Neural cell (in vitro differentiated cells): ENCODE data around the gene SLC17A1. TPM values are rescaled to one million over a fixed set of nuclear protein-coding genes. Genes with fewer than 3 reads are reported as not detected.

Experiments used
- H2AFZ ChIP-seq: fragments of 200-600, 300-800 bp; sonication (generic), shearing (Covaris generic); 2 replicates; pipeline ENCODE4 v1.6.0; 2014; ENCODE audit warnings: low read depth, mild to moderate bottlenecking, antibody characterized with exemption, low read length, moderate library complexity
- H3F3A ChIP-seq: fragments of 200-600 bp; shearing (Covaris generic); 2 replicates; pipeline ENCODE4 v1.6.1; 2016; ENCODE audit warnings: mild to moderate bottlenecking, moderate library complexity, mixed read lengths, antibody characterized with exemption, low read length; ENCODE audit not compliant: insufficient read depth, poor library complexity, severe bottlenecking
- H3K27ac ChIP-seq: fragments of 200-600, 300-800 bp; sonication (generic), shearing (Covaris generic); 2 replicates; pipeline ENCODE4 v1.5.1; 2014; ENCODE audit warnings: mild to moderate bottlenecking, low read length, moderate library complexity
- H3K27me3 ChIP-seq: fragments of 300-800, 200-600 bp; sonication (generic), shearing (Covaris generic); 2 replicates; pipeline ENCODE4 v1.6.0; 2014; ENCODE audit warnings: mild to moderate bottlenecking, low read depth, low read length, moderate library complexity; ENCODE audit not compliant: insufficient read depth
- H3K36me3 ChIP-seq: fragments of 300-800, 200-600 bp; sonication (generic), shearing (Covaris generic); 2 replicates; pipeline ENCODE4 v1.5.1; 2014; ENCODE audit warnings: mild to moderate bottlenecking, antibody characterized with exemption, low read length, moderate library complexity; ENCODE audit not compliant: insufficient read depth
- H3K4me2 ChIP-seq: fragments of 300-800, 200-600 bp; sonication (generic), shearing (Covaris generic); 2 replicates; pipeline ENCODE4 v1.6.0; 2014; ENCODE audit warnings: mild to moderate bottlenecking, low read length
- H3K4me3 ChIP-seq: fragments of 300-800, 200-600 bp; sonication (generic), shearing (Covaris generic); 2 replicates; pipeline ENCODE4 v1.5.1; 2014; ENCODE audit warnings: mild to moderate bottlenecking, low read length, moderate library complexity
- H3K79me2 ChIP-seq: fragments of 200-600 bp; shearing (Covaris generic); replicated peaks from 2 replicates; pipeline ENCODE4 v1.6.0; 2014; ENCODE audit warnings: mild to moderate bottlenecking, low read length, moderate library complexity; ENCODE audit not compliant: insufficient read depth
- H3K9ac ChIP-seq: fragments of 300-800, 200-600 bp; sonication (generic), shearing (Covaris generic); 2 replicates; pipeline ENCODE4 v1.6.1; 2016; ENCODE audit warnings: mild to moderate bottlenecking, low read length, mixed read lengths
- H3K9me2 ChIP-seq: fragments of 200-600 bp; shearing (Covaris generic); 2 replicates; pipeline ENCODE4 v1.6.1; 2016; ENCODE audit warnings: mild to moderate bottlenecking, low read length, mixed read lengths; ENCODE audit not compliant: insufficient read depth
- H3K9me3 ChIP-seq: fragments of 200-600, 300-800 bp; sonication (generic), shearing (Covaris generic); 2 replicates; pipeline ENCODE4 v1.6.1; 2016; ENCODE audit warnings: mild to moderate bottlenecking, mixed run types, low read length, moderate library complexity, mixed read lengths
- H4K20me1 ChIP-seq: fragments of 200-600 bp; shearing (Covaris generic); 2 replicates; pipeline ENCODE4 v1.6.1; 2016; ENCODE audit warnings: mild to moderate bottlenecking, mixed run types; ENCODE audit not compliant: insufficient read depth
- EP300 ChIP-seq: fragments of 450-650 bp; conservative IDR thresholded peaks from 2 replicates; pipeline ENCODE4 v1.6.1; 2014; ENCODE audit warnings: antibody characterized with exemption, mild to moderate bottlenecking, moderate library complexity; ENCODE audit not compliant: poor library complexity, severe bottlenecking
- EZH2 ChIP-seq: fragments of 200-600, 300-800 bp; shearing (Covaris generic), sonication (generic); IDR thresholded peaks from 2 replicates; pipeline ENCODE4 v1.6.1; 2014; ENCODE audit warnings: antibody characterized with exemption, low read length, borderline replicate concordance, mild to moderate bottlenecking; ENCODE audit not compliant: insufficient read depth, poor library complexity, severe bottlenecking
- MXI1 ChIP-seq: fragments of 450-650 bp; conservative IDR thresholded peaks from 2 replicates; pipeline ENCODE4 v1.6.1; 2014; ENCODE audit warnings: antibody characterized with exemption, mild to moderate bottlenecking; ENCODE audit not compliant: poor library complexity, severe bottlenecking
- POLR2AphosphoS5 ChIP-seq: IDR thresholded peaks from 2 replicates; pipeline ENCODE4 v1.6.1; 2012
- RAD21 ChIP-seq: fragments of 450-650 bp; conservative IDR thresholded peaks from 2 replicates; pipeline ENCODE4 v1.6.1; 2014; ENCODE audit warnings: antibody characterized with exemption, mild to moderate bottlenecking, moderate library complexity
- SMC3 ChIP-seq: fragments of 450-650 bp; conservative IDR thresholded peaks from 2 replicates; pipeline ENCODE4 v1.6.1; 2014; ENCODE audit warnings: antibody characterized with exemption, mild to moderate bottlenecking, moderate library complexity; ENCODE audit not compliant: poor library complexity
- TAF1 ChIP-seq: IDR thresholded peaks from 2 replicates; pipeline ENCODE4 v1.6.1; 2012; ENCODE audit warnings: low read depth
- polyA plus RNA-seq: library from polyadenylated mRNA; depleted of rRNA; stranded (reverse); fragments of >200 nt; gene quantifications from 2 replicates; pipeline ENCODE4 v1.2.3, GENCODE V29; 2014
- TF ChIP-seq, protein P1 (sequence below): fragments of 450-650 bp; IDR thresholded peaks from 2 replicates; pipeline ENCODE4 v1.5.1; 2014; ENCODE audit warnings: antibody characterized with exemption, mild to moderate bottlenecking, moderate library complexity; ENCODE audit not compliant: poor library complexity, severe bottlenecking
- TF ChIP-seq, protein P2 (sequence below): IDR thresholded peaks from 2 replicates; pipeline ENCODE4 v1.6.1; 2012; ENCODE audit warnings: borderline replicate concordance

The SLC17A1 gene
- polyA plus RNA-seq, 1 donor from 2014 or later = not detected

DNA sequence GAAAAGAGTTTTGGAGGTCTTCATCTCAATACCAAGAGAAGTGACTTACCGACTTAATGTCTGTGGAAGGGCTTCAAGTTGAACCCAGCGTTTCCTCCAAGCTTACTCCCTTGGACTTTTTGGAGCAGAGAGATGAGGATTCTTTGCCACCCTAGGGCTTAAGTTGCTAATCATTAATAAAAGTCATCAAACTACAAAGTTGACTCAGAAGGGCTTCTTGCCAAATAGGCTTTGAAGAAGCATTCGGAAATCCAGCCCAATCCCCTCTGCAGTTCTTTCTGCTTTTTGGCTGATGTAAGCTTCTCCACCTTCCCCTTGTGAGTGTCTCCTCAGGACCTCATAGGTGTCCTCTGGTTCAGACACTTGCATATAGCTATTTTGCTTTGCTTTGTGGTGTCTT, 42.3 kb upstream of the SLC17A1 start, which contains the start of gene SLC17A3:
Gene SLC17A3 (minus strand): TSS at position 126 of the 400 bp plus-strand sequence. CDS start 5,856 bp downstream, outside the sequence.
- Histone ChIP-seq H3K4me3 (no peak within 1 kb of the TSS), H3K9me3 (no peaks in the 10 kb centered on the region), H3K9ac (no peak within 1 kb of the TSS), H3K79me2 (no peaks in the 10 kb centered on the region), H2AFZ (no peak within 1 kb of the TSS), H3K27ac (no peak within 1 kb of the TSS), H3K36me3 (no peaks in the 10 kb centered on the region), H3K27me3 (no peaks in the 10 kb centered on the region), H3K4me2 (no peak within 1 kb of the TSS), H4K20me1 (no peaks in the 10 kb centered on the region), H3F3A (no peaks in the 10 kb centered on the region), H3K9me2 (no peaks in the 10 kb centered on the region)
- TF ChIP-seq, protein P1, sequence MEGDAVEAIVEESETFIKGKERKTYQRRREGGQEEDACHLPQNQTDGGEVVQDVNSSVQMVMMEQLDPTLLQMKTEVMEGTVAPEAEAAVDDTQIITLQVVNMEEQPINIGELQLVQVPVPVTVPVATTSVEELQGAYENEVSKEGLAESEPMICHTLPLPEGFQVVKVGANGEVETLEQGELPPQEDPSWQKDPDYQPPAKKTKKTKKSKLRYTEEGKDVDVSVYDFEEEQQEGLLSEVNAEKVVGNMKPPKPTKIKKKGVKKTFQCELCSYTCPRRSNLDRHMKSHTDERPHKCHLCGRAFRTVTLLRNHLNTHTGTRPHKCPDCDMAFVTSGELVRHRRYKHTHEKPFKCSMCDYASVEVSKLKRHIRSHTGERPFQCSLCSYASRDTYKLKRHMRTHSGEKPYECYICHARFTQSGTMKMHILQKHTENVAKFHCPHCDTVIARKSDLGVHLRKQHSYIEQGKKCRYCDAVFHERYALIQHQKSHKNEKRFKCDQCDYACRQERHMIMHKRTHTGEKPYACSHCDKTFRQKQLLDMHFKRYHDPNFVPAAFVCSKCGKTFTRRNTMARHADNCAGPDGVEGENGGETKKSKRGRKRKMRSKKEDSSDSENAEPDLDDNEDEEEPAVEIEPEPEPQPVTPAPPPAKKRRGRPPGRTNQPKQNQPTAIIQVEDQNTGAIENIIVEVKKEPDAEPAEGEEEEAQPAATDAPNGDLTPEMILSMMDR = no peak
- no peak for TF ChIP-seq RAD21
- TF ChIP-seq POLR2AphosphoS5 = no peak
- no peak for TF ChIP-seq EZH2
- no peak for TF ChIP-seq TAF1
- no peak for TF ChIP-seq MXI1
- no peak for TF ChIP-seq EP300
- TF ChIP-seq, protein P2, sequence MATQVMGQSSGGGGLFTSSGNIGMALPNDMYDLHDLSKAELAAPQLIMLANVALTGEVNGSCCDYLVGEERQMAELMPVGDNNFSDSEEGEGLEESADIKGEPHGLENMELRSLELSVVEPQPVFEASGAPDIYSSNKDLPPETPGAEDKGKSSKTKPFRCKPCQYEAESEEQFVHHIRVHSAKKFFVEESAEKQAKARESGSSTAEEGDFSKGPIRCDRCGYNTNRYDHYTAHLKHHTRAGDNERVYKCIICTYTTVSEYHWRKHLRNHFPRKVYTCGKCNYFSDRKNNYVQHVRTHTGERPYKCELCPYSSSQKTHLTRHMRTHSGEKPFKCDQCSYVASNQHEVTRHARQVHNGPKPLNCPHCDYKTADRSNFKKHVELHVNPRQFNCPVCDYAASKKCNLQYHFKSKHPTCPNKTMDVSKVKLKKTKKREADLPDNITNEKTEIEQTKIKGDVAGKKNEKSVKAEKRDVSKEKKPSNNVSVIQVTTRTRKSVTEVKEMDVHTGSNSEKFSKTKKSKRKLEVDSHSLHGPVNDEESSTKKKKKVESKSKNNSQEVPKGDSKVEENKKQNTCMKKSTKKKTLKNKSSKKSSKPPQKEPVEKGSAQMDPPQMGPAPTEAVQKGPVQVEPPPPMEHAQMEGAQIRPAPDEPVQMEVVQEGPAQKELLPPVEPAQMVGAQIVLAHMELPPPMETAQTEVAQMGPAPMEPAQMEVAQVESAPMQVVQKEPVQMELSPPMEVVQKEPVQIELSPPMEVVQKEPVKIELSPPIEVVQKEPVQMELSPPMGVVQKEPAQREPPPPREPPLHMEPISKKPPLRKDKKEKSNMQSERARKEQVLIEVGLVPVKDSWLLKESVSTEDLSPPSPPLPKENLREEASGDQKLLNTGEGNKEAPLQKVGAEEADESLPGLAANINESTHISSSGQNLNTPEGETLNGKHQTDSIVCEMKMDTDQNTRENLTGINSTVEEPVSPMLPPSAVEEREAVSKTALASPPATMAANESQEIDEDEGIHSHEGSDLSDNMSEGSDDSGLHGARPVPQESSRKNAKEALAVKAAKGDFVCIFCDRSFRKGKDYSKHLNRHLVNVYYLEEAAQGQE = no peak
- TF ChIP-seq SMC3 = no peak

DNA sequence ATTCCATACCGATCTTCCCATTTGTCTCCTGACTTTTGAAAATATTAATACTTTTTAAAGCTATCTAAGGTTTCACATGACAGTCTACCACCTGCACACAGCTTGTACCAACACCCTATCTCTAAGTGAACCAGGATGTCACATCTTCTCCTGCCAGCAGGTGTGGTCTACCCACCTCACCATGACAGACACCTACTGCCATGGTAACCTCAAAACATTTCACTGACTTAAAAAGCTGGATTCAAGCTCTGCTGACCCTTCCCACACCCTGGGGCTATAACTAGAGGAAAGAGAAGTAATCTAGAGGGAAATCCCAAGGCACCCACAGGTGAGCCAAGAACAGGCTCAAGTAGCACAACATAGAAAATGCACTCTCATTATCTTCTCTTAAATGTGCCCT, 41.0 kb upstream of the SLC17A1 start:
- TF ChIP-seq EZH2 = no peak
- TF ChIP-seq RAD21 = no peak
- TF ChIP-seq, protein P2 = no peak
- TF ChIP-seq TAF1 = no peak
- TF ChIP-seq POLR2AphosphoS5 = no peak
- TF ChIP-seq SMC3 = no peak
- no peak for TF ChIP-seq MXI1
- TF ChIP-seq EP300 = no peak
- TF ChIP-seq, protein P1 = no peak
- H3K36me3 ChIP-seq = no peaks in the 10 kb centered on the region

More for the DNA sequence above, 41.0 kb upstream of the SLC17A1 start:
- Histone ChIP-seq H3F3A (no peaks in the 10 kb centered on the region), H3K4me3 (no peak overlapping the region), H3K27ac (no peak overlapping the region), H3K9me3 (no peaks in the 10 kb centered on the region), H3K27me3 (no peaks in the 10 kb centered on the region), H3K79me2 (no peaks in the 10 kb centered on the region), H4K20me1 (no peaks in the 10 kb centered on the region), H2AFZ (no peak overlapping the region), H3K9me2 (no peaks in the 10 kb centered on the region), H3K9ac (no peak overlapping the region), H3K4me2 (no peak overlapping the region)
